GM23338 (cell line): Measurements from ENCODE around the gene LRWD1. TPM values are rescaled to one million over a fixed set of nuclear protein-coding genes. Genes with fewer than 3 reads are reported as not detected.

Experiments
- ATAC-seq: fragments of 200-7000 bp; cut with Tn5 transposase; 3 replicates; pipeline ENCODE4 v1.9.1; 2020
- DNase-seq: peaks from one replicate; pipeline ENCODE4 v3.0.0-alpha.2; 2015; ENCODE audit warnings: low spot score
- H2AFZ ChIP-seq: fragments of 200-600 bp; sonication (generic); 2 replicates; pipeline ENCODE4 v1.8.0; 2016; ENCODE audit warnings: antibody characterized with exemption, mild to moderate bottlenecking, moderate library complexity
- H3F3A ChIP-seq: fragments of 200-600 bp; sonication (generic); replicated peaks from 2 replicates; pipeline ENCODE4 v1.8.0; 2017; ENCODE audit warnings: antibody characterized with exemption, mixed run types, low read depth
- H3K27ac ChIP-seq: fragments of 200-600 bp; sonication (generic); 2 replicates; pipeline ENCODE4 v1.6.1; 2016; ENCODE audit warnings: low read depth
- H3K27me3 ChIP-seq: fragments of 200-600 bp; sonication (generic); 2 replicates; pipeline ENCODE4 v1.8.0; 2016; ENCODE audit warnings: mild to moderate bottlenecking, mixed run types, moderate library complexity; ENCODE audit not compliant: insufficient read depth
- H3K36me3 ChIP-seq: fragments of 200-600 bp; sonication (generic); 2 replicates; pipeline ENCODE4 v1.8.0; 2016; ENCODE audit warnings: mild to moderate bottlenecking; ENCODE audit not compliant: insufficient read depth
- H3K4me1 ChIP-seq: fragments of 200-600 bp; sonication (generic); 2 replicates; pipeline ENCODE4 v1.8.0; 2016; ENCODE audit warnings: mild to moderate bottlenecking, moderate library complexity; ENCODE audit not compliant: insufficient read depth
- H3K4me2 ChIP-seq: fragments of 200-600 bp; sonication (generic); 2 replicates; pipeline ENCODE4 v1.7.1; 2017; ENCODE audit warnings: mixed run types
- H3K4me3 ChIP-seq: fragments of 200-600 bp; sonication (generic); 2 replicates; pipeline ENCODE4 v1.6.1; 2016; ENCODE audit warnings: mixed run types
- H3K79me2 ChIP-seq: fragments of 200-600 bp; sonication (generic); replicated peaks from 2 replicates; pipeline ENCODE4 v1.8.0; 2017; ENCODE audit warnings: mild to moderate bottlenecking; ENCODE audit not compliant: insufficient read depth
- H3K9me2 ChIP-seq: fragments of 200-600 bp; sonication (generic); 2 replicates; pipeline ENCODE4 v1.8.0; 2017; ENCODE audit not compliant: insufficient read depth
- H4K20me1 ChIP-seq: fragments of 200-600 bp; sonication (generic); replicated peaks from 2 replicates; pipeline ENCODE4 v1.8.0; 2017; ENCODE audit warnings: mild to moderate bottlenecking; ENCODE audit not compliant: insufficient read depth
- H3K27ac Mint-ChIP-seq: 2 replicates; pipeline ENCODE4 v1.8.0; 2020; ENCODE audit warnings: inconsistent platforms, mild to moderate bottlenecking, moderate library complexity, mixed read lengths
- H3K27me3 Mint-ChIP-seq: 3 replicates; pipeline ENCODE4 v1.8.0; 2022; ENCODE audit warnings: low read depth, mild to moderate bottlenecking, moderate library complexity, mixed read lengths, inconsistent platforms; ENCODE audit not compliant: insufficient read depth, poor library complexity
- H3K36me3 Mint-ChIP-seq: 3 replicates; pipeline ENCODE4 v1.8.0; 2021; ENCODE audit warnings: low read depth, mild to moderate bottlenecking, inconsistent platforms, moderate library complexity, mixed read lengths
- H3K4me1 Mint-ChIP-seq: 3 replicates; pipeline ENCODE4 v1.8.0; 2020; ENCODE audit warnings: mild to moderate bottlenecking, inconsistent platforms, mixed read lengths
- H3K4me3 Mint-ChIP-seq: 3 replicates; pipeline ENCODE4 v1.8.0; 2021; ENCODE audit warnings: moderate library complexity, mild to moderate bottlenecking, inconsistent platforms, mixed read lengths
- H3K9me3 Mint-ChIP-seq: 3 replicates; pipeline ENCODE4 v1.8.0; 2020; ENCODE audit warnings: moderate library complexity, mild to moderate bottlenecking, inconsistent platforms, mixed read lengths
- CREB1 ChIP-seq: fragments of 250-450 bp; sonication (Bioruptor Pico); IDR thresholded peaks from 2 replicates; pipeline ENCODE4 v1.5.0; 2020; ENCODE audit warnings: low read depth, mild to moderate bottlenecking, moderate library complexity
- CTCF ChIP-seq, 2 experiments: fragments of 200-600 bp in 1 of 2; sonication (generic) in 1 of 2; conservative IDR thresholded peaks; 2 replicates each; pipeline versions ENCODE4 v1.5.1 to v1.6.1; 2016 to 2017; ENCODE audit warnings: antibody characterized with exemption in 2 of 2, low read depth in 2 of 2, mild to moderate bottlenecking in 2 of 2, moderate library complexity in 1 of 2
- EZH2 ChIP-seq: fragments of 200-600 bp; sonication (generic); IDR thresholded peaks from one replicate; pipeline ENCODE4 v1.8.0; 2017; ENCODE audit warnings: antibody characterized with exemption, mild to moderate bottlenecking, low read depth; ENCODE audit not compliant: unreplicated experiment
- EZH2phosphoT487 ChIP-seq: fragments of 200-600 bp; sonication (generic); IDR thresholded peaks from one replicate; pipeline ENCODE4 v1.8.1; 2018; ENCODE audit warnings: antibody characterized with exemption; ENCODE audit not compliant: unreplicated experiment
- JUNB ChIP-seq: IDR thresholded peaks from one replicate; pipeline ENCODE4 v1.6.1; 2016; ENCODE audit warnings: antibody characterized with exemption; ENCODE audit not compliant: unreplicated experiment
- NANOG ChIP-seq: IDR thresholded peaks from 2 replicates; pipeline ENCODE4 v1.6.1; 2016; ENCODE audit warnings: antibody characterized with exemption, borderline replicate concordance
- POLR2AphosphoS5 ChIP-seq: IDR thresholded peaks from 2 replicates; pipeline ENCODE4 v1.6.1; 2016; ENCODE audit warnings: antibody characterized with exemption, low read depth
- REST ChIP-seq: IDR thresholded peaks from one replicate; pipeline ENCODE4 v1.6.1; 2018; ENCODE audit warnings: antibody characterized with exemption; ENCODE audit not compliant: unreplicated experiment
- STAT1 ChIP-seq: IDR thresholded peaks from one replicate; pipeline ENCODE4 v1.6.1; 2016; ENCODE audit warnings: antibody characterized with exemption; ENCODE audit not compliant: unreplicated experiment
- ZNF114 ChIP-seq: fragments of 250-450 bp; sonication (Bioruptor Pico); IDR thresholded peaks from 2 replicates; pipeline ENCODE4 v1.5.0; 2020; ENCODE audit warnings: mild to moderate bottlenecking, moderate library complexity
- ZNF331 ChIP-seq: fragments of 250-450 bp; sonication (Bioruptor Pico); IDR thresholded peaks from 2 replicates; pipeline ENCODE4 v1.5.0; 2020; ENCODE audit warnings: low read depth, mild to moderate bottlenecking, moderate library complexity
- polyA plus RNA-seq: library from polyadenylated mRNA; unstranded; fragments of >200 nt; fragmentation: Nextera tagmentation; extraction: Ambion mirVana; gene quantifications from 2 replicates; pipeline ENCODE4 v1.2.1, GENCODE V29; 2016
- total RNA-seq: library from RNA; depleted of rRNA; stranded (reverse); fragments of >200 nt; shearing (Covaris generic); gene quantifications from 2 replicates; pipeline ENCODE4 v1.2.3, GENCODE V29; 2014
- TF ChIP-seq, protein P1 (sequence below): fragments of 250-450 bp; sonication (Bioruptor Pico); IDR thresholded peaks from 2 replicates; pipeline ENCODE4 v1.5.0; 2020; ENCODE audit warnings: mild to moderate bottlenecking, moderate library complexity
- TF ChIP-seq, protein P2 (sequence below): IDR thresholded peaks from 2 replicates; pipeline ENCODE4 v1.6.1; 2016; ENCODE audit warnings: antibody characterized with exemption

Gene LRWD1
- total and polyA plus RNA-seq, 2 experiments from 2014 or later, result 24.0 to 55.2 TPM

GRCh38 chr7:102431617-102432298 lies 33.0 kb upstream of the LRWD1 start:
- H3K36me3 Mint-ChIP-seq, result peaks cover 4% of the 10 kb centered on the region
- no peak for ATAC-seq
- H3F3A ChIP-seq, result no peaks in the 10 kb centered on the region; the same call in 1 of the 2 replicates
- no peaks in the 10 kb centered on the region for H4K20me1 ChIP-seq
- no peaks in the 10 kb centered on the region for H3K9me3 Mint-ChIP-seq
- TF ChIP-seq NANOG (no peak), ZNF114 (CRISPR knock-in tag) (no peak), REST (no peak), ZNF331 (no peak), STAT1 (no peak), CTCF (conservative IDR thresholded peaks at IDR 0.05; ENCODE audit: low read depth in 2 of 2) (no peak), EZH2phosphoT487 (no peak), POLR2AphosphoS5 (no peak), CREB1 (CRISPR knock-in tag) (no peak), JUNB (no peak), EZH2 (no peak)
- TF ChIP-seq, protein P1, sequence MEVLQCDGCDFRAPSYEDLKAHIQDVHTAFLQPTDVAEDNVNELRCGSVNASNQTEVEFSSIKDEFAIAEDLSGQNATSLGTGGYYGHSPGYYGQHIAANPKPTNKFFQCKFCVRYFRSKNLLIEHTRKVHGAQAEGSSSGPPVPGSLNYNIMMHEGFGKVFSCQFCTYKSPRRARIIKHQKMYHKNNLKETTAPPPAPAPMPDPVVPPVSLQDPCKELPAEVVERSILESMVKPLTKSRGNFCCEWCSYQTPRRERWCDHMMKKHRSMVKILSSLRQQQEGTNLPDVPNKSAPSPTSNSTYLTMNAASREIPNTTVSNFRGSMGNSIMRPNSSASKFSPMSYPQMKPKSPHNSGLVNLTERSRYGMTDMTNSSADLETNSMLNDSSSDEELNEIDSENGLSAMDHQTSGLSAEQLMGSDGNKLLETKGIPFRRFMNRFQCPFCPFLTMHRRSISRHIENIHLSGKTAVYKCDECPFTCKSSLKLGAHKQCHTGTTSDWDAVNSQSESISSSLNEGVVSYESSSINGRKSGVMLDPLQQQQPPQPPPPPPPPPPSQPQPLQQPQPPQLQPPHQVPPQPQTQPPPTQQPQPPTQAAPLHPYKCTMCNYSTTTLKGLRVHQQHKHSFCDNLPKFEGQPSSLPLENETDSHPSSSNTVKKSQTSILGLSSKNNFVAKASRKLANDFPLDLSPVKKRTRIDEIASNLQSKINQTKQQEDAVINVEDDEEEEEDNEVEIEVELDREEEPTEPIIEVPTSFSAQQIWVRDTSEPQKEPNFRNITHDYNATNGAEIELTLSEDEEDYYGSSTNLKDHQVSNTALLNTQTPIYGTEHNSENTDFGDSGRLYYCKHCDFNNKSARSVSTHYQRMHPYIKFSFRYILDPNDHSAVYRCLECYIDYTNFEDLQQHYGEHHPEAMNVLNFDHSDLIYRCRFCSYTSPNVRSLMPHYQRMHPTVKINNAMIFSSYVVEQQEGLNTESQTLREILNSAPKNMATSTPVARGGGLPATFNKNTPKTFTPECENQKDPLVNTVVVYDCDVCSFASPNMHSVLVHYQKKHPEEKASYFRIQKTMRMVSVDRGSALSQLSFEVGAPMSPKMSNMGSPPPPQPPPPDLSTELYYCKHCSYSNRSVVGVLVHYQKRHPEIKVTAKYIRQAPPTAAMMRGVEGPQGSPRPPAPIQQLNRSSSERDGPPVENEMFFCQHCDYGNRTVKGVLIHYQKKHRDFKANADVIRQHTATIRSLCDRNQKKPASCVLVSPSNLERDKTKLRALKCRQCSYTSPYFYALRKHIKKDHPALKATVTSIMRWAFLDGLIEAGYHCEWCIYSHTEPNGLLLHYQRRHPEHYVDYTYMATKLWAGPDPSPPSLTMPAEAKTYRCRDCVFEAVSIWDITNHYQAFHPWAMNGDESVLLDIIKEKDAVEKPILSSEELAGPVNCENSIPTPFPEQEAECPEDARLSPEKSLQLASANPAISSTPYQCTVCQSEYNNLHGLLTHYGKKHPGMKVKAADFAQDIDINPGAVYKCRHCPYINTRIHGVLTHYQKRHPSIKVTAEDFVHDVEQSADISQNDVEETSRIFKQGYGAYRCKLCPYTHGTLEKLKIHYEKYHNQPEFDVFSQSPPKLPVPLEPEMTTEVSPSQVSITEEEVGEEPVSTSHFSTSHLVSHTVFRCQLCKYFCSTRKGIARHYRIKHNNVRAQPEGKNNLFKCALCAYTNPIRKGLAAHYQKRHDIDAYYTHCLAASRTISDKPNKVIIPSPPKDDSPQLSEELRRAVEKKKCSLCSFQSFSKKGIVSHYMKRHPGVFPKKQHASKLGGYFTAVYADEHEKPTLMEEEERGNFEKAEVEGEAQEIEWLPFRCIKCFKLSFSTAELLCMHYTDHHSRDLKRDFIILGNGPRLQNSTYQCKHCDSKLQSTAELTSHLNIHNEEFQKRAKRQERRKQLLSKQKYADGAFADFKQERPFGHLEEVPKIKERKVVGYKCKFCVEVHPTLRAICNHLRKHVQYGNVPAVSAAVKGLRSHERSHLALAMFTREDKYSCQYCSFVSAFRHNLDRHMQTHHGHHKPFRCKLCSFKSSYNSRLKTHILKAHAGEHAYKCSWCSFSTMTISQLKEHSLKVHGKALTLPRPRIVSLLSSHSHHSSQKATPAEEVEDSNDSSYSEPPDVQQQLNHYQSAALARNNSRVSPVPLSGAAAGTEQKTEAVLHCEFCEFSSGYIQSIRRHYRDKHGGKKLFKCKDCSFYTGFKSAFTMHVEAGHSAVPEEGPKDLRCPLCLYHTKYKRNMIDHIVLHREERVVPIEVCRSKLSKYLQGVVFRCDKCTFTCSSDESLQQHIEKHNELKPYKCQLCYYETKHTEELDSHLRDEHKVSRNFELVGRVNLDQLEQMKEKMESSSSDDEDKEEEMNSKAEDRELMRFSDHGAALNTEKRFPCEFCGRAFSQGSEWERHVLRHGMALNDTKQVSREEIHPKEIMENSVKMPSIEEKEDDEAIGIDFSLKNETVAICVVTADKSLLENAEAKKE (CRISPR knock-in tag), result no peak
- TF ChIP-seq, protein P2, sequence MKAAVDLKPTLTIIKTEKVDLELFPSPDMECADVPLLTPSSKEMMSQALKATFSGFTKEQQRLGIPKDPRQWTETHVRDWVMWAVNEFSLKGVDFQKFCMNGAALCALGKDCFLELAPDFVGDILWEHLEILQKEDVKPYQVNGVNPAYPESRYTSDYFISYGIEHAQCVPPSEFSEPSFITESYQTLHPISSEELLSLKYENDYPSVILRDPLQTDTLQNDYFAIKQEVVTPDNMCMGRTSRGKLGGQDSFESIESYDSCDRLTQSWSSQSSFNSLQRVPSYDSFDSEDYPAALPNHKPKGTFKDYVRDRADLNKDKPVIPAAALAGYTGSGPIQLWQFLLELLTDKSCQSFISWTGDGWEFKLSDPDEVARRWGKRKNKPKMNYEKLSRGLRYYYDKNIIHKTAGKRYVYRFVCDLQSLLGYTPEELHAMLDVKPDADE, result no peak
- DNase-seq, result no peak
- no peak overlapping the region for H2AFZ ChIP-seq
- peak overlapping the region; percentile 61; the same call in 1 of the 2 replicates for H3K27ac ChIP-seq
- no peaks in the 10 kb centered on the region for H3K9me2 ChIP-seq
- H3K4me3 Mint-ChIP-seq, result peak overlapping the region; percentile 77
- peaks cover 29% of the 10 kb centered on the region for H3K4me1 Mint-ChIP-seq
- no peak overlapping the region for H3K27ac Mint-ChIP-seq
- 0 out of 2 replicates have a peak, but pooled peaks cover 7% of the 10 kb centered on the region for H3K79me2 ChIP-seq
- H3K27me3 ChIP-seq, result no peaks in the 10 kb centered on the region
- no peaks in the 10 kb centered on the region for H3K36me3 ChIP-seq
- H3K4me1 ChIP-seq, result peaks cover 26% of the 10 kb centered on the region
- H3K4me2 ChIP-seq, result peak overlapping the region; percentile 55
- peaks cover 18% of the 10 kb centered on the region for H3K27me3 Mint-ChIP-seq
- H3K4me3 ChIP-seq, result no peak overlapping the region
